ENCODE results near the gene TAL2. TPM values are rescaled to one million over a fixed set of nuclear protein-coding genes. Genes with fewer than 3 reads are reported as not detected.

Gene TAL2
- total RNA-seq, result not detected

- intact Hi-C loops (cut with DNase I; ENCODE audit: low total_unique reads), result no loop called here
- DNase-seq (ENCODE audit: low spot score in 2 of 2), result no peak
- H3K4me3 ChIP-seq (ENCODE audit: low read depth, poor library complexity, severe bottlenecking), result no peak within 1 kb of the TSS
- TF ChIP-seq CTCF (IDR thresholded peaks at IDR 0.05) (no peak), POLR2A (IDR thresholded peaks at IDR 0.05) (no peak)
- 88% methylated on average over 12 of the region's 12 CpGs for WGBS, 2 donors
Observed at GRCh38 chr9:105662184-105663104, at the start of gene TAL2. TAL2 (plus strand) TSS chr9:105662457; CDS start chr9:105662497, 40 bp downstream.

- TF ChIP-seq POLR2A (IDR thresholded peaks at IDR 0.05) (no peak), CTCF (IDR thresholded peaks at IDR 0.05) (no peak)
- no peak for DNase-seq (ENCODE audit: low spot score in 2 of 2)
- no peak overlapping the region for H3K4me3 ChIP-seq (ENCODE audit: low read depth, poor library complexity, severe bottlenecking)
- WGBS, 2 donors, result 92% methylated on average over 2 of the region's 2 CpGs
- intact Hi-C loops (cut with DNase I; ENCODE audit: low total_unique reads), result no loop called here
Observed at GRCh38 chr9:105621001-105621400, 41.3 kb upstream of the TAL2 start.

GRCh38 chr9:105625088-105625487, 37.2 kb upstream of the TAL2 start:
- TF ChIP-seq POLR2A (IDR thresholded peaks at IDR 0.05), result no peak
- no peak for TF ChIP-seq CTCF (IDR thresholded peaks at IDR 0.05)
- 78 to 81% methylated on average over 1 of the region's 1 CpG for WGBS, 2 donors
- no peak for DNase-seq (ENCODE audit: low spot score in 2 of 2)
- intact Hi-C loops (cut with DNase I; ENCODE audit: low total_unique reads), result no loop called here
- no peak overlapping the region for H3K4me3 ChIP-seq (ENCODE audit: low read depth, poor library complexity, severe bottlenecking)

- no peak for DNase-seq (ENCODE audit: low spot score in 2 of 2)
- intact Hi-C loops (cut with DNase I; ENCODE audit: low total_unique reads), result no loop called here
- TF ChIP-seq CTCF (IDR thresholded peaks at IDR 0.05) (no peak), POLR2A (IDR thresholded peaks at IDR 0.05) (no peak)
- 87 to 100% methylated on average over 1 of the region's 1 CpG for WGBS, 2 donors
- H3K4me3 ChIP-seq (ENCODE audit: low read depth, poor library complexity, severe bottlenecking), result no peak overlapping the region
Observed at GRCh38 chr9:105632807-105633206, 29.4 kb upstream of the TAL2 start.

GRCh38 chr9:105633411-105633810, 28.8 kb upstream of the TAL2 start:
- 89 to 90% methylated on average over 3 of the region's 3 CpGs for WGBS, 2 donors
- intact Hi-C loops (cut with DNase I; ENCODE audit: low total_unique reads), result no loop called here
- no peak for DNase-seq (ENCODE audit: low spot score in 2 of 2)
- TF ChIP-seq POLR2A (IDR thresholded peaks at IDR 0.05) (no peak), CTCF (IDR thresholded peaks at IDR 0.05) (no peak)
- H3K4me3 ChIP-seq (ENCODE audit: low read depth, poor library complexity, severe bottlenecking), result no peak overlapping the region
